ENCODE data around the gene TP63.

The TP63 gene

DNA sequence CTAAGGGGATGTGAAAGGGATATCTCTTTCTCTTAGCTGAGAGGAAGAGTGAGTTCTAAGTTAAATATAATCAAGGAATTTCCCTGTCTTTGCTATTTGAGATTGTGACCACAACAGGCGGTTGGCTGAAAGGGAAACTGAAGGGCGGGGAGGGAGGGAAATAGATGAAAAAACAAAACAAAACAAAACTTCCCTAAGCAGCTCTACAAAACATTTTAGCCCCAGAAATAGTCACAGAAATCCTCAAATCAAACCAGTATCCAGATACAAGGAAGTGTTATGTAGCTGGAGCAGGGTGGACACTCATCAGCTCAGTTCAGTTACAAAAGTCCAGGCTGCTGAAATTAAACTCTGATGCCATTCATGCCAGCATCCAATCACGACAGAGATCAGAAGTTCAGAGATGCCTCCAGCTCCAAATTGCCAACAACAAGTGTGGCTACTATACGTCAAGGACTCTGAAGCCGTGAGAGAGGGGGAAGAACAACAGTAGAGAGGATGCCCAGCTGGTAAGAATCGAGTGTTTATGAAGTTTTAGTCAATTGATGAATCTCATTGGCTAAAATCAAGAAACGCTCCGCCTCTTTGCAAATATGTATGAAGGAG is 319 bp upstream of the TP63 start:
- H3K4me3 ChIP-seq (ENCODE audit: low read depth, low read length), result no peak overlapping the region
- ChIA-PET CTCF (interaction anchor here (1.3 kb wide), 1 partner anchor 10 kb away, joined by 5 read pairs; no protein-coding TSS in a partner anchor), POLR2A (no interaction called here)
- TF ChIP-seq, protein P1, sequence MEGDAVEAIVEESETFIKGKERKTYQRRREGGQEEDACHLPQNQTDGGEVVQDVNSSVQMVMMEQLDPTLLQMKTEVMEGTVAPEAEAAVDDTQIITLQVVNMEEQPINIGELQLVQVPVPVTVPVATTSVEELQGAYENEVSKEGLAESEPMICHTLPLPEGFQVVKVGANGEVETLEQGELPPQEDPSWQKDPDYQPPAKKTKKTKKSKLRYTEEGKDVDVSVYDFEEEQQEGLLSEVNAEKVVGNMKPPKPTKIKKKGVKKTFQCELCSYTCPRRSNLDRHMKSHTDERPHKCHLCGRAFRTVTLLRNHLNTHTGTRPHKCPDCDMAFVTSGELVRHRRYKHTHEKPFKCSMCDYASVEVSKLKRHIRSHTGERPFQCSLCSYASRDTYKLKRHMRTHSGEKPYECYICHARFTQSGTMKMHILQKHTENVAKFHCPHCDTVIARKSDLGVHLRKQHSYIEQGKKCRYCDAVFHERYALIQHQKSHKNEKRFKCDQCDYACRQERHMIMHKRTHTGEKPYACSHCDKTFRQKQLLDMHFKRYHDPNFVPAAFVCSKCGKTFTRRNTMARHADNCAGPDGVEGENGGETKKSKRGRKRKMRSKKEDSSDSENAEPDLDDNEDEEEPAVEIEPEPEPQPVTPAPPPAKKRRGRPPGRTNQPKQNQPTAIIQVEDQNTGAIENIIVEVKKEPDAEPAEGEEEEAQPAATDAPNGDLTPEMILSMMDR (IDR thresholded peaks at IDR 0.05; ENCODE audit: insufficient read depth, low read length, missing control alignments), result no peak
- DNase-seq (ENCODE audit: low read depth, low spot score), result no peak

DNA sequence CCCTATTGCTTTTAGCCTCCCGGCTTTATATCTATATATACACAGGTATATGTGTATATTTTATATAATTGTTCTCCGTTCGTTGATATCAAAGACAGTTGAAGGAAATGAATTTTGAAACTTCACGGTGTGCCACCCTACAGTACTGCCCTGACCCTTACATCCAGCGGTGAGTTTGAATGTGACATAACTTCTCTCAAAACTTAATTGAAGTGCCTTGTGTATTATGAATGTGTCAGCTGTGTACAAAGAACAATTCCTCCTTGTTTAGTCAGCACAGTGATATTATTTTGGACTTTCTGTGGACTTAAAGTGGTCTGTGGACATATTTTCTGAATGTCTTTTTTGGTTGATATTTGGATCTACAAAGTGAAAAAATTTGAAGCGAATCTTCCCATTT is 220 bp downstream of the TP63 start:
- POLR2A ChIA-PET, result no interaction called here

DNA sequence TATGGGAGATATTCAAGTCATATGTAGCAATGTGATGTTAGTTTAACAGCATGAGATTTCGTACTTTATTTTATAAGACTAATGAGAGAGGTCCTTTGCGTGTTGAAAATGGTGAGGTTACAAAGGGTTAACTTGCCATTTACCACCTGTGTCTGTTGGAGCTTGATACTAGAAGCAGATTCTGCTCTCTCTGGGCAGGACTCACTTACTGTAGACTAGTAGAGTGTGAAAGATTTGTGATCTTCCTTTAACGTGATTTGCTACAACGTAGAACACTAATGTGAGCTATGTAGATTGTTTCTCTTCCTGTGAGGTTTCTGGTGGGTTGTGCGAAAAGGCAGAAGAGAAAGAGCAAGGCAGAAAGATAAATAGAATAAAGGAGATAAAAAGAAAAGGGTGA is 1.1 kb downstream of the TP63 start:
- DNase-seq (ENCODE audit: low read depth, low spot score), result no peak
- ChIA-PET CTCF (no interaction called here), POLR2A (no interaction called here)
- TF ChIP-seq, protein P1 (IDR thresholded peaks at IDR 0.05; ENCODE audit: insufficient read depth, low read length, missing control alignments), result no peak
- H3K4me3 ChIP-seq (ENCODE audit: low read depth, low read length), result no peak overlapping the region

More for the DNA sequence above, 220 bp downstream of the TP63 start:
- CTCF ChIA-PET, result interaction anchor here (1.3 kb wide), 1 partner anchor 9 kb away, joined by 5 read pairs; no protein-coding TSS in a partner anchor
- TF ChIP-seq, protein P1 (IDR thresholded peaks at IDR 0.05; ENCODE audit: insufficient read depth, low read length, missing control alignments), result no peak
- DNase-seq (ENCODE audit: low read depth, low spot score), result no peak
- no peak overlapping the region for H3K4me3 ChIP-seq (ENCODE audit: low read depth, low read length)

DNA sequence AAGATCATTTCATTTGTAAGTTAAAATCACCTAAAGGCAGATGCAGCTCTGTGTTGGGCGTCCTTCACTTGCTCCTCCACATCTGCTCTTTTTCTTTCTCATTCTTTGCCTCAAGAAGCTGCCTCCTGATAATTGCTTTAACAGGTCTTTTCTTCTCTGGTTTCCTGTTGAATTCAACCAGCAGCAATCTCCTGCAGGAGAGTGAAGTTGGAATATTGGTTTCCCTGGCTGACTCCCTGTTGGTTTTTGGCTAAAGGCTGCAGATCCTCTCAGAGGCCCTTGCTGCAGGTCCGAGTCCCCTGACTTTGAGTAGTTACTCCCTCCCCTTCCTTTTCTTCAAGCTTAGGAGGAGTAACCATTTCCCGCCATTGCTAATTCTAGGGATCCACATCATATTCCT is 4.2 kb downstream of the TP63 start:
- TF ChIP-seq, protein P1 (IDR thresholded peaks at IDR 0.05; ENCODE audit: insufficient read depth, low read length, missing control alignments), result no peak
- CTCF ChIA-PET, result no interaction called here
- no peak overlapping the region for H3K4me3 ChIP-seq (ENCODE audit: low read depth, low read length)
- POLR2A ChIA-PET, result no interaction called here
- no peak for DNase-seq (ENCODE audit: low read depth, low spot score)

DNA sequence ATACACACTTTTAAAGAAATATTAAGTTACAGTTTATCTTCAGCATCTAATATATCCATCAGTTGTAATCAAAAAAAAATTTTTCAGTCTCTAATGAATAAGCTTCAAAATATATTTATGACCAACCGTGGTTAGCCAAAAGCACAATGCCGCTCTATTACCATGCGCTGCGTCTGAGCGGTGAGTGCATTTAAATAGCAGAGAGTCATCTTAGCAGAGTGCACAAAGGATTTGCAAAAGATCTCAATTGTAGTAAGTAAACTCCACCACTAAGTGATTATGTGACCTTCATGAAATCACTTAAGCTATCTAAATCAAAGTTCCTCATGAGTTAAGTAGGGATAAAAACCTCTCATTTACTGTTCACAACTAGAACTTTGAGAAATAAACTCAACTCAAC is 4.9 kb downstream of the TP63 start:
- TF ChIP-seq, protein P1 (IDR thresholded peaks at IDR 0.05; ENCODE audit: insufficient read depth, low read length, missing control alignments), result no peak
- DNase-seq (ENCODE audit: low read depth, low spot score), result no peak
- ChIA-PET POLR2A (no interaction called here), CTCF (no interaction called here)
- no peak overlapping the region for H3K4me3 ChIP-seq (ENCODE audit: low read depth, low read length)

DNA sequence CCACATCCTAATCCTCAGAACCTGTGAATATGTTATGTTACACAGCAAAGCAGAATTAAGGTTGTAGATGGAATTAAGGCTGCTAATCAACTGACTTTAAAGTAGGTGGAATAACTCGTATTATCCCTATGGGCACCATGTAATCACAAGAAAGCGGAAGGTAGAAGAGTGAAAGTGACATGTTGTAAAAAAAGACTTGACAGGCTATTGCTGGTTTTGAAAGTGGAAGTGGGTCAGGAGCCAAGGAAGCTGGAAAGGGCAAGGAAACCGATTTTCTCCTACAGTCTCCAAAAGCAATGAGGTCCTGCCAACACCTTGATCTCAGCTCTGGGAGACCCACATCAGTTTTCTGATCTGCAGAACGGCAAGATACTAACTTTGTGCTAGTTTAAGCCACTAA is 6.6 kb downstream of the TP63 start:
- CTCF ChIA-PET, result no interaction called here
- TF ChIP-seq, protein P1 (IDR thresholded peaks at IDR 0.05; ENCODE audit: insufficient read depth, low read length, missing control alignments), result no peak
- no peak for DNase-seq (ENCODE audit: low read depth, low spot score)
- POLR2A ChIA-PET, result no interaction called here
- no peak overlapping the region for H3K4me3 ChIP-seq (ENCODE audit: low read depth, low read length)

Measured in AG04449 (cell line).